Cardiac fibroblast (primary cell): ENCODE measurements around the gene YPEL4.

Experiments used
- DNase-seq, 2 donors: peaks; one replicate each; pipeline versions ENCODE4 v3.0.0 to v3.0.0-alpha.2; 2010; ENCODE audit warnings: low read depth in 2 of 2
- H3K4me3 ChIP-seq, 2 donors: replicated peaks in 1 of 2; 1 replicate in 1 of 2; 2 replicates in 1 of 2; pipeline ENCODE4 v1.5.1; 2011; ENCODE audit warnings: low read depth in 2 of 2, low read length in 2 of 2, mild to moderate bottlenecking in 2 of 2, moderate library complexity in 1 of 2
- TF ChIP-seq, protein P1 (sequence below): IDR thresholded peaks from one replicate; pipeline ENCODE4 v1.5.1; 2011; ENCODE audit warnings: low read depth, mild to moderate bottlenecking, low read length, inconsistent platforms

The YPEL4 gene

DNA sequence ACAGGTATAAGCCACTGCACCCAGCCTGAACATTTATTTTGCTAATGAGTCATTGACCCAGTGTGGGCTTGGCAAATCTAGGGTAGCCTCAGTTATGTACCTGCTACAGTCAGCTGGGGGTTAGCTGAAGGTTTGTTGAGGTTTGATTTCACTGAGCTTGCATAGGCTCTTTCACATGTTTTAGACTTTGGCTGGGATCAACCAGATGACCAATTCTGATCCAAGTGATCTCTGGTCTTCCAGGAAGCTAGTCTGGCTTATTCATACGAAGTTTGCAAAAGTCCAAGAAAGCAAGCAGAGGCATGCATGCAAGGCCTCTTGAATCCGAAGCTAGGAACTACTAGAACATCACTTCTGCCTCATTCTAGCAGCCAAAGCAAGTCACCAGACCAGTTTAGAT is 31.3 kb downstream of the YPEL4 start:
- TF ChIP-seq, protein P1, sequence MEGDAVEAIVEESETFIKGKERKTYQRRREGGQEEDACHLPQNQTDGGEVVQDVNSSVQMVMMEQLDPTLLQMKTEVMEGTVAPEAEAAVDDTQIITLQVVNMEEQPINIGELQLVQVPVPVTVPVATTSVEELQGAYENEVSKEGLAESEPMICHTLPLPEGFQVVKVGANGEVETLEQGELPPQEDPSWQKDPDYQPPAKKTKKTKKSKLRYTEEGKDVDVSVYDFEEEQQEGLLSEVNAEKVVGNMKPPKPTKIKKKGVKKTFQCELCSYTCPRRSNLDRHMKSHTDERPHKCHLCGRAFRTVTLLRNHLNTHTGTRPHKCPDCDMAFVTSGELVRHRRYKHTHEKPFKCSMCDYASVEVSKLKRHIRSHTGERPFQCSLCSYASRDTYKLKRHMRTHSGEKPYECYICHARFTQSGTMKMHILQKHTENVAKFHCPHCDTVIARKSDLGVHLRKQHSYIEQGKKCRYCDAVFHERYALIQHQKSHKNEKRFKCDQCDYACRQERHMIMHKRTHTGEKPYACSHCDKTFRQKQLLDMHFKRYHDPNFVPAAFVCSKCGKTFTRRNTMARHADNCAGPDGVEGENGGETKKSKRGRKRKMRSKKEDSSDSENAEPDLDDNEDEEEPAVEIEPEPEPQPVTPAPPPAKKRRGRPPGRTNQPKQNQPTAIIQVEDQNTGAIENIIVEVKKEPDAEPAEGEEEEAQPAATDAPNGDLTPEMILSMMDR, result no peak
- no peak for DNase-seq
- H3K4me3 ChIP-seq, result no peak overlapping the region

DNA sequence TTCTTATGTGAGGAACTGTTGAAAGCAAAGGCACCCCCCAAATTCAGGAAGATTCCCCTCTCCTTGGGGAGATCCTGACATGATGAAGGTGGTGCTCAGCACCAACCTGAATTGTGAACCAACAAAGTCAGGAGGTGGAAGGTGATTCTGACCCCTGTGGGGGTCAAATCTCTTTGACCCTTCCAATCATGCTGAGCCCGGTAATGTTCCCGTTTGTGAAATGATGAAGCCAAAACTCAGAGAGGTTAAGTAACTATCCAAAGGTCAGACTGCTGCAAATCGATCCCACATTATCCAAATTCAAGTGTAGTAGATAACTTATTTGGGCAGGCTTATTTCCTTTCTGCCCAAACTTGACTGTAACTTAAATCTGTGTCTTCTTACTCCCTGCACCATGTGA is 33.1 kb downstream of the YPEL4 start:
- no peak overlapping the region for H3K4me3 ChIP-seq
- DNase-seq, result no peak
- TF ChIP-seq, protein P1, result no peak

DNA sequence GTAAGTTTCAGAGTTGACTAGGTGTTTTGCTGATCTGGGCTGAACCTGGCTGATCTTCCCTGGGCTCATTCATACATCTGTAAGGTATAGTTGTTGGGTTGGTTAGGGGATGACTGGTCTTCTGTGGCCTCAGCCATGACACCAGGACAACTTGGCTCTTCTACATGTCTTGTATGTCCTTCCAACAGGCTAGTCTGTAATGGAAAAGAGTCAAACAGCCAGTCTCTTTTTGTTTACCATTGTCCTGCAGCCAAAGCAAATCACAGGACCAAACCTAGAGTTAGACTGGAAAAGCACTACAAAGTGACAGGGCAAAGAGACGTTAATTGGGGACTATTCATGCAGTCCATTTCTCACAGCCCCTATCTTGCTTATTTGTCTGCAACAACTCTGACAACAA is 34.4 kb downstream of the YPEL4 start:
- no peak overlapping the region for H3K4me3 ChIP-seq
- no peak for DNase-seq
- TF ChIP-seq, protein P1, result no peak

DNA sequence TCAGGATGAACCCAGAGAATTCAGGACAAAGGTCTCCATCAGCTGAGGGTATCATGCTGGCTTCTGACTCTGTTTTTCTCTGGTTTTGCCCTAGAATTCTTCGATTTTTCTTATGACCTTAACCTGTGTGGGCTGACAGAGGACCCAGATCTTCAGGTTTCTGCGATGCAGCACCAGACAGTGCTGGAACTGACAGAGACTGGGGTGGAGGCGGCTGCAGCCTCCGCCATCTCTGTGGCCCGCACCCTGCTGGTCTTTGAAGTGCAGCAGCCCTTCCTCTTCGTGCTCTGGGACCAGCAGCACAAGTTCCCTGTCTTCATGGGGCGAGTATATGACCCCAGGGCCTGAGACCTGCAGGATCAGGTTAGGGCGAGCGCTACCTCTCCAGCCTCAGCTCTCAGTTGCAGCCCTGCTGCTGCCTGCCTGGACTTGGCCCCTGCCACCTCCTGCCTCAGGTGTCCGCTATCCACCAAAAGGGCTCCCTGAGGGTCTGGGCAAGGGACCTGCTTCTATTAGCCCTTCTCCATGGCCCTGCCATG is 35.4 kb downstream of the YPEL4 start:
- H3K4me3 ChIP-seq, result no peak overlapping the region
- DNase-seq, result no peak
- TF ChIP-seq, protein P1, result no peak

DNA sequence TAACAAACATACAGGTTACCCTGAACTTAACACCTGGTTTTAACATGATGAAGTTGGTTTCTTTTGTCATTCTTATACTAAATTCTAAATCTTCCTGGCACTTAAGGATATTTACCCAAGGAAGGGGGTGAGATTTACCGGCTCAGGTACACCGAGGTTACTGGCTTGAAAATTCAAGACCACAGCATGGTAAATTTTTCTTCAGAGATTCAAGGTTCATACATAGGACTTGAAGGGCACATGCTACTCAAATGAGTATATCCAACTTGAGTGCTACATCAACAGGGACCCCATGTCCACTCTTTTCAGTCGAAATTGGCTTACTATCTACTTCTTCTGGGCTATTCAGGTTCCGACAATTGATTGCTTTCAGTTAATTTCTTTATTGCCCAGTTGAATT is 39.5 kb downstream of the YPEL4 start:
- no peak overlapping the region for H3K4me3 ChIP-seq
- DNase-seq, result no peak

DNA sequence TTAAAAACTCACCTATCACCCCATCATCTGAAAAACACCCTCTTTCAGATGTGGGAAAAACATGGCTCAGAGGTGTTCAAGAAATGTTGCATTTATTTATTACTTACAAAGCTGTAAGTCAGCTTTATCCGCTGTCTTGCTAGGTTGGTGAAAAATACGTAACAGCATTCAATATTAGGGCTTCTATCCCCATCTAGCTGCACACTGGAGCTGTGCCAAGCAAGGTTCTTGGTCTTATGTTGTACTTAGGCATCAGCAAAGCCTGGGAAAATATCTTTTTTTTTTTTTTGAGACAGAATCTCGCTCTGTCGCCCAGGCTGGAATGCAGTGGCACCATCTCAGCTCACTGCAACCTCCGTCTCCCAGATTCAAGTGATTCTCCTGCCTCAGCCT is 44.7 kb downstream of the YPEL4 start:
- no peak overlapping the region for H3K4me3 ChIP-seq
- no peak for DNase-seq
- TF ChIP-seq, protein P1, result no peak

More for the DNA sequence above, 39.5 kb downstream of the YPEL4 start:
- TF ChIP-seq, protein P1, result no peak

DNA sequence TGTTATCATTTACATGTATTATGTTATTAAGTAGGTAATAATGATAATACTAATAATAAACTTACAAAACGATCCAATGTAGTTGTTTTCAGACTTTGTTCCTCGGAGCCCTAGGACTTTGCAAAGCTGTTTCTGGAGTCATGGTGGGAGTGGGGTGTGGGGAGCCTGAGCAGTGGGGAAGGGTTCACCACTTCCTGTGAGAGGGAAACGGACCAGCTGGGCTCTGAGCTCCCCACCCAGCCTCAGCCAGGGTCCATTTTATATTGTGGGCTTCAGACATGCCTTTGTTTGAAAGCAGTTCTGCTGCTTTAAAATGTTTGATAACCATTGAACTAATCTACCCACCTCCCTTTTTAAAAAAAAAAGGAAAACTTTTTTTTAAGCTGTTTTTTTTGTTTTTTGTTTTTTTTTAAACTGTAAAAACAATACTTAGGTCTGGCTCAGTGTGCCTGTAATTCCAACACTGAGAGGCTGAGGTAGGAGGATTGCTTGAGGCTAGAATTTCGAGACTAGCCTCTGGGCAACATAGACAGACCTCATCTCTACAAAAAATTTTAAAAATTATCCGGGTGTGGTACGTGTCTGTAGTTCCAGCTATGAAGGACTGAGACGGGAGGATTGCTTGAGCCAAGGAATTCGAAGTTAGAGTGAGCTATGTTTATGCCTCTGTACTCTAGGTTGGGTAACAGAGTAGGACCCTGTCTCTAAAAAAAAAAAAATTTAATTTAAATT is 45.2 kb downstream of the YPEL4 start:
- no peak for DNase-seq

More for the DNA sequence above, 45.2 kb downstream of the YPEL4 start:
- H3K4me3 ChIP-seq, result no peak overlapping the region
- TF ChIP-seq, protein P1, result no peak
